Dedifferentiated amniotic fluid mesenchymal stem cell (primary cell): Measurements from ENCODE around the gene SLC13A4.
A peak's percentile ranks its signal among the peaks of the same experiment; 100 is the strongest.
"Not testable (repeated sequence)": the region's sequence is repeated elsewhere in the genome, so short reads cannot be mapped to it uniquely, and the experiment has no call there.

Experiments
- DNase-seq: peaks from one replicate; pipeline ENCODE4 v3.0.0-alpha.2; 2016; ENCODE audit errors: extremely low spot score

The SLC13A4 gene

GRCh38 chr7:135753616-135754413 lies 25.8 kb upstream of the SLC13A4 start:
- no peak for DNase-seq

GRCh38 chr7:135748770-135749169 lies 20.8 kb upstream of the SLC13A4 start, which contains the start of gene FAM180A:
TSS of gene FAM180A (minus strand) at chr7:135748813. CDS start at chr7:135748580, 233 bp downstream.
- peak; percentile 95 for DNase-seq

DNA sequence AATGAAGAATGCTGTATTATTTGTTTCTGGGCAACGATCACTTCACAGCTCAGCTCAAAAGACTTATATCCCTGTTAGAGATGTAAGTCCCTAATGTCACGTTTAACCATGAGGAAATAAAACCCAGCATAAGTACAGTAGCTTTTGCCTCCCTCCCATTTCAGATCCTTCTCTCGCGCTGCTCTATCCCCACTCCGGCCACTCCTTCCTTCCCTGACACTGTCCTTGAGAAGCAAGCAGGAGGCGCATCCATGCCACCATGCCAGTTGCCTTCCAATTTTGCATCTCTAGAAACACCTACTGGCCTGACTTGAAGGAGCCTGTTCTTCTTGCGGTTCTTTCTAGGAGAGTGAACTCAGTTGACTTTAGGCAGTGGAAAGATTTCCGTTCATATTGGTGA lies 19.4 kb upstream of the SLC13A4 start:
- no peak for DNase-seq

DNA sequence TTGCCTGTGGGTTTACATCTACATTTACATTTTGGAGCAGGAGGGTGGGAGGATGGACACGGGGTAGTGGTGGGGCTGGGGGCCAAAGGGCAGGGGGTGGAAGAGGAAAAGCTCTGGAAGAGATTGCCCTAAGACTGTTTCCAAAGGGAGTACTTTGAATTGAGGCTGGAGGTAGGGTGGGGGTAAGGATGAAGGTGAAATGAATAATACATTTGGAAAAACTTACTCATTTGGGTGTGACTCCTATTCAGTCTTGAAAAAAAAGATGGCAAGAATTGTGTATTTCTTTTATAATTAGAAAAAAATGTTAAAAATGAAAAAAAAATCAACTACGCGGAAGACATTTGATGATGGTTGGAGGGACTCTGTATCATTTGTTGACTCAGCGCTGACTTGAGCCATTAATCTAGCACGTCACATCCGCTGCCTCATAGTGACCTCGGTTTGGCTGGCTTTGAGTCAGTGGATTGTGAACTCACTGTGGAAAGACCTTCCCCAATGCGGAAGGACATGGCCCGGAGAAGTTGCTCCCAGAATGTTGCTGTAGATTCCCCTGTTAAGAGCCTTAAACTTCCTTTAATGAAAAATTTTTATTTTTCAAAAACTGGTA lies 17.8 kb upstream of the SLC13A4 start:
- peak; percentile 96 for DNase-seq

GRCh38 chr7:135744938-135745702 lies 17.1 kb upstream of the SLC13A4 start:
- DNase-seq: peak; percentile 70

GRCh38 chr7:135743907-135744731 lies 16.1 kb upstream of the SLC13A4 start:
- peak; percentile 60 for DNase-seq

DNA sequence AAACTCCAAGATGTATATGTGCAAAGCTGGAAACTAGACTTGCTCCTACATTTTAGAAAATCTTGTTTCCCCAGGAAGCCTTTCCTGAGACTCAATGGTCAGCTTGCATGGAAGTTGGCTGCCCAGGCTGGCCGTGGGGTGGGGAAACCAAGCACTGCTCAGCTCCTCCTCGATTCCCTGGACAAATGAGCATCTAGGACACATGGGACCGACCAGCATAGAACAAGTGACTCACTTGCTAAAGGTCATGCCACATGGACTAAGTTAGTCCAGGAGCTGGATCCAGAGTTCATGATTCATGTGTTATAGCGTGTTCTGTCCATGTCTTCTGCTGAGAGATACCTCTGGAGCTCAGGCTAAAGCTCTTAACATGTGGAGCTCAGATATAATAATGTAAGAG lies 14.4 kb upstream of the SLC13A4 start:
- no peak for DNase-seq

- DNase-seq: no peak
These were observed 13.9 kb upstream of the SLC13A4 start for GRCh38 chr7:135741905-135742304.

- no peak for DNase-seq
These were observed 12.9 kb upstream of the SLC13A4 start for GRCh38 chr7:135740889-135741288.

GRCh38 chr7:135737306-135737647 lies 9.3 kb upstream of the SLC13A4 start:
- not testable (repeated sequence) for DNase-seq

- no peak for DNase-seq
These were observed 8.8 kb upstream of the SLC13A4 start for GRCh38 chr7:135736586-135737305.

- no peak for DNase-seq
These were observed 6.3 kb upstream of the SLC13A4 start for GRCh38 chr7:135734343-135734689.

DNA sequence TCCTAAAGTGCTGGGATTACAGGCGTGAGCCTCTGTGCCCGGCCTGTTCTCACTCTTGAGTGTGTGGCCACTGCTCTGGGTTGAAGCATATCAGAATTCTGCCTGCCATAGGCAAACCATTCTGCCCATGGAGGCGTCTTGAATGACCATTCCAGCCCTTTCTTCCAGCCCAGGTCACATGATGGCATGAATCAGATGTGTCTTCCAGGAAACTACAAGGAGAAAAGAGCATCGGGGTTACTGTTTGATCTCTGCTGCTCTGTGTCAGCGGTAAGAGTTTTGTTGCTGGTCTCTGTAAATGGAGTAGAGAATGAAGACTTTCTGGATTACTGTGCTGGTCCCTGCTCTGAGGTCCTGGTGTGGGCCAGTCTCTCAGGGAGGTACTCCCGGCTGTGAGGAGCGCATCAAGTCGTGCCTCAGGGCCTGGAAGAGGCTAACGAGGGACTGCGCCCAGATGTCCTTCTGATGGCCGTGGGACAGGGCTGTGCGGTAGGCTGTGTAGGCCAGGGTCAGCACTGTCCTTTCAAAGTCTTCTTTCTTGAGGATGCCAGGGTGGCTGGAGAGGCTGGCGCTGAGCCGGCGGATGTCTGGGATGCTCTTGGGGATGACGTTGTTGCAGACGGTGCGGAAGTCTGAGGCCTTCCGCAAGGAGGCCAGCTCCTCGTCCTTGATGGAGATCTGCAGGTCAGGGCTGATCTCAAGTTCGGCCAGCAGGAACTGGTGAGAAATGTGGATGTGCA lies 5.8 kb upstream of the SLC13A4 start:
- DNase-seq: no peak

GRCh38 chr7:135731131-135731530 lies 3.1 kb upstream of the SLC13A4 start:
- no peak for DNase-seq

- DNase-seq: no peak
These were observed 1.2 kb upstream of the SLC13A4 start for GRCh38 chr7:135729230-135729629.

GRCh38 chr7:135726911-135727673 lies 894 bp downstream of the SLC13A4 start:
- DNase-seq: no peak

- no peak for DNase-seq
These were observed 1.7 kb downstream of the SLC13A4 start for GRCh38 chr7:135726276-135726788.

DNA sequence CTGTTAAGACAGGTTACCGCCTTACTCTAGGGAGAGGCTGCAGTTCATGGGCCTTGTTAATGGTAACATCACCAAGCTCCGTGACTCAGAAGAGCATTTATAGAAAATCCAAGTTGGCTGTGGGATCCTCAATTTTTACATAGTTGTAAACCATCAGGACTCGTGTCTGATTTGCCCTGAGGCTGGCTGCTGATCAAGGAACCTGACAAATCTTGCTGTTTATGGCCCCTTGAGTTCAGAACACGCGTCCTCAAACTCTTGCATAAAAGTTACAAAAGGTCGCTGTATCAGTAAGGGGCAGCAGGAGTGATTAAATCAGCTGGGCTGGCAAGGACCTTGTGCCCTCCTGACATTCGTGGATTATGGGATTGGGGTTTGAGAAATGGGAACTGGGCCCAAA lies 4.6 kb downstream of the SLC13A4 start:
- DNase-seq: no peak

- DNase-seq: no peak
These were observed 6.7 kb downstream of the SLC13A4 start for GRCh38 chr7:135721198-135721820.
